IPS-18c (cell line): Measurements from ENCODE around the gene ADD1.
"Not testable (repeated sequence)": the region's sequence is repeated elsewhere in the genome, so short reads cannot be mapped to it uniquely, and the experiment has no call there.

Experiments
- H3K4me3 ChIP-seq: 2 replicates; pipeline ENCODE4 v1.7.0; 2013; ENCODE audit warnings: low read depth, mild to moderate bottlenecking, low read length, moderate library complexity; ENCODE audit not compliant: insufficient read depth
- H3K9me3 ChIP-seq: one replicate; pipeline ENCODE4 v1.6.1; 2013; ENCODE audit warnings: mild to moderate bottlenecking, low read length, moderate library complexity; ENCODE audit not compliant: control insufficient read depth, insufficient read depth

ADD1 gene

DNA sequence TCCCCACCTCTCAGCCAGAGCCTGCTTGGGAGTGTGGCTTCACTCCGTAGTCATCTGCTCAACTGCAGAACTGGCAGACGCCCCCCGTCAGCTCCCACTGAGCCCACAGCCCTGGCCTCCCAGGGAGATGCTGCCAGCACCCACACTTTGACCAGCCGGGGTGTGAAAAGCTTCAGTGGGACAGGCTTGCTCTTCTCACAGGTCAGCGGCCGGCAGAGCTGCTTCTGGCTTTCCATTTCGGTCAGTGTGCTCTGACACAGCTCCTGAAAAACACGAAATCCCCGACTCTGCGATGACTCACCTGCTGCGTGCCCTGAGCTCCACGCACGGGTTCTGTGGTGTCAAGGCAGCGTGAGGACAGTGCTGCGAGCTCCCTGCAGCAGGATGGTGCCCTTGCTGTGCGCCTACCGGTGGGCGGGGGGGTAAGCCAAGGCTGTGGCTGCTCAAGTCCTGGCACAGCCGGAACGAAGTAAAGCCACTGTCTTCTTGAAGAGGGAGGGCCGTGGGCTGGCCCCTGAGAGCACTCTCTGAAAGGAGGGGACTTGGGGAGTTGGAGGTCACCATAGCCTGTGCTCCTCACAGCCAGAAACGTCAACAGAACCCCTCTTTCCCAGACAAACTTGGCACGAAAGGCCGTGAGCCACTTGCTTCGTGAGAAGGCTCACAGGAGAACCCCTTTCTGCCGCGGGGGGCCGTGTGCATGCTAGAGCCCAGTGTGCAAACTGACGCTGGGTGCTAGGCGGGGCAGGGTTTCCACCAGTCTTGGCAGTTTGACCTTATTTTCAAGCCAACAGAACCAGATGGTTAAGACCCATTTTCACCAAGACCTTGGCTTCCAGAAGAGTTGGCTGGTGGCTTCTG, 96.0 kb downstream of the ADD1 start:
- H3K4me3 ChIP-seq = no peak overlapping the region

GRCh38 chr4:2940267-2941137, 96.9 kb downstream of the ADD1 start:
- no peak overlapping the region for H3K4me3 ChIP-seq

More for the DNA sequence above, 96.0 kb downstream of the ADD1 start:
- H3K9me3 ChIP-seq = no peaks in the 10 kb centered on the region

GRCh38 chr4:2941138-2942036, 97.7 kb downstream of the ADD1 start:
- no peak overlapping the region for H3K4me3 ChIP-seq
- H3K9me3 ChIP-seq = no peaks in the 10 kb centered on the region

More at GRCh38 chr4:2940267-2941137, 96.9 kb downstream of the ADD1 start:
- no peaks in the 10 kb centered on the region for H3K9me3 ChIP-seq

DNA sequence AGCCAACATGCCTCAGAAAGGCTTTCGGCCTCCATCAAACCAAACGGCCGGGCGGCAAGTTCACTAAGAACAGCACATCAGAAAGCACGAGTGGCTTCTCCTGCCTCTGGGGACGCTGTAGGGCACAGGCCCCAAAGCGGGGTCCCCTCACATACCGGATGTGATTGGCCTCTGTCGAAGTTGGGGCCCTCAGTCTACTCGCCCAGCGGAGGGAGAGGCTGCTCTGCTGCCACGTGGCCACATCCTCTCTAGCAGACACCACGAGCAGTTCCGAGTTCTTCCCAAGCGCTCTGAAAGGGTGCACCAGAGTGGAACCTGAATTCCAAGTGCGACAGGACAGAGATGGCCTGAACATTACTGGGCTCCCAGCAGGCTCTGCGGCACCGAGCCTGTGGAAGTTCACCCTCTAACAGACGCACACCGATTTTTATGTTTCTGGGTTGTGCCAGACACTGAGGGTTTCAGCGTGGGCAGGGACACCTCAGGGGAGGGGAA, 98.4 kb downstream of the ADD1 start:
- H3K9me3 ChIP-seq = no peaks in the 10 kb centered on the region

GRCh38 chr4:2942532-2943363, 99.1 kb downstream of the ADD1 start:
- Histone ChIP-seq H3K4me3 (no peak overlapping the region), H3K9me3 (no peaks in the 10 kb centered on the region)

More for the DNA sequence above, 98.4 kb downstream of the ADD1 start:
- no peak overlapping the region for H3K4me3 ChIP-seq

DNA sequence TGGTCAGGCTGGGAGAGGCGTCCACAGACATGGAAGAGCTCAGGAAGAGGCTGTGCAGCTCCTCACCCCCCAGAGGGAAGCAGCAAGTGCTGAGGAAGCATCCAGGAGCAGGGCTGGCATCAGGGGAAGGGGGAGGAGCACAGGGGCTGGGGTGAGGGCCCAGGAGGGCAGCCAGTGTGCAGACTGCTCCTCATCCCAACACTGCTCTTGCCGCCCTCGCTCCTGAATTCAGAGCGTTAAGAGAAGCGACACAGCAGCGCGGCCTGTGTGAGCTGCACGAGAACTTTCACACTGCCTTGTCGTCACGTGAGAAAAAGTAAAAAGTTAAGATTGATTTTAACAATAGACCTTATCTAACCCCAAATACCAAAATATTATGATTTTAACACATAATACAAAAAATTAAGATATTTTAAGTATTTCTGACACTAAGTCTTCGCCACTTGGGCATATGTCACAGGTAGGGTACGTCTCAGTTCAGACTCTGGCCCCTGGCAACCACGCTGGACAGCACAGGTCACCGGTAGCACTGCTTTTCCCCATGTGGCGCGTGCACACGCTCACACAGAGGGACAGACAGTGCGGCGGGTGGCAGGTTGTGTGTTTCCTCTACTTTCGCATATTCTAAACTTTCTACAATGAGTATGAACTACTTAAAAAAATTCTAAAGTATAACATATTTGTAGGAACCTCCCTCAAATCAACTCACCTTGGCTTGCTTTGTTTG, 99.9 kb downstream of the ADD1 start:
- no peaks in the 10 kb centered on the region for H3K9me3 ChIP-seq
- H3K4me3 ChIP-seq = no peak overlapping the region

DNA sequence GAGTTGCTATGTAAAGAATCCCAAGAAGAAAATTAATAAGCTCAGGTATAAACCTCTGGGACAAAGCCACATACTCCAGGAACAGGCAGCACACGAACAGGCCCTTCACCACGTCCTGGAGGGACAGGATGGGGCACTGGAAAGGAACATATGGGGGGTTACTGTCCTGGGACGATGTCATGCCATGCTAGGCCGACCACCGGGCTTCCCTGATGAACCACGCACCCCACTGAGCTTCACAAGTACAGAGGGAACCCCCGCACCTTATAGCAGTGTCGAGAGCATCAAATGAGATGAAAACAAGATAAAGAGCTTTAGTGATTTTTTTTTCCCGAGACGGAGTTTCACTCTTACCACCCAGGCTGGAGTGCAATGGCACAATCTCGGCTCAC, 100.4 kb downstream of the ADD1 start:
- Histone ChIP-seq H3K9me3 (no peaks in the 10 kb centered on the region), H3K4me3 (no peak overlapping the region)

- H3K9me3 ChIP-seq = no peaks in the 10 kb centered on the region
- H3K4me3 ChIP-seq = no peak overlapping the region
These were observed 101.2 kb downstream of the ADD1 start for GRCh38 chr4:2944586-2945526.

DNA sequence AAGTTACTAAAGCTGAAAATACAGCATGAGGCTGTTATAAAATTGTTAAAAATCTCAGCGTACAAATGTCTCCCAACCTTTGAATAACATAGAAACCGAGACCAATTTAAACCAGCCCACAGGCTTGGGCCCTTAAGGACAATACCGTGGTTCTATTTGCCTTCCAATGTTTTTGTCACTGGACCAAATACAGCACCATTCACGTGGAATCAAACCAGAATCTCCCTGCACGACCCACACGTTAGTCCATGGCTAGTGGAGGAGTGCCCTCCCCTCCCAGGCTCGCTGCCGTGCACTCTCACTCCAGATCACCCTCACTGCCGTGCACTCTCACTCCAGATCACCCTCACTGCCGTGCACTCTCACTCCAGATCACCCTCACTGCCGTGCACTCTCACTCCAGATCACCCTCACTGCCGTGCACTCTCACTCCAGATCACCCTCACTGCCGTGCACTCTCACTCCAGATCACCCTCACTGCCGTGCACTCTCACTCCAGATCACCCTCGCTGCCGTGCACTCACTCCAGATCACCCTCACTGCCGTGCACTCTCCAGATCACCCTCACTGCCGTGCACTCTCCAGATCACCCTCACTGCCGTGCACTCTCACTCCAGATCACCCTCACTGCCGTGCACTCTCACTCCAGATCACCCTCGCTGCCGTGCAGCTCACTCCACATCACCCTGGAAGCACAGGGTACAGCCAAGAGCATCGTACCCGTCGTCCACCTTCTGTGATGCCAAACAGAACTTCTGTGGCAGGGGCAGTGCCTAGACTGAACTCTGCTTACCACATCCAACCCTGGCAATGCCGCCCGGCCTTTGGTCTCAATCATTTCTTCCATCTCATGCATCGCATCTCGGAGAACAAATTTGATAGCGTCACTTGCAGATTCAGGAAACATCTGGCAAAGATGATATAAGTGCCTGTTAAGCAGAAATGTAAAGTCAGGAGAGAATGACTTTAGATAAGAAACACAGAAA, 102.3 kb downstream of the ADD1 start:
- H3K9me3 ChIP-seq, H3K4me3 ChIP-seq: not testable (repeated sequence)

GRCh38 chr4:2946812-2947600, 103.4 kb downstream of the ADD1 start:
- no peak overlapping the region for H3K4me3 ChIP-seq

DNA sequence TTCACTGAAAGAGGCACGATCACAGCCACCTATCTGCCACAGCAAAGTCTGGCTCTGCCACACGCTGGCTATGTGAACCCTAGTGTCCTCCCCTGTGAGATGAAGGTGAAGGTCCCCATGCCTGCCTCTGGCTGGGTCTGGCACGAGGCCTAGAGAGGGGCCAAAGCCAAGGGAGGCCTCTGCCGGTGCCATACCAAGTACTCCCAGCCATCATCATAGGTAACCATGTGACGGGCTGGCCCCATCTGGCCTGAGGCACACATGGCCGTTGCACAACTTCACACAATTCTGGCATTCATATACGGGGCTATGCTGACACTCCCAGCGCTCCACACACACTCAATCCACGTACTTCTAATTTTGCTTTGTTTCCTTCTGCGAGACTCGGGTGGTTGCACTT, 104.3 kb downstream of the ADD1 start:
- Histone ChIP-seq H3K4me3 (no peak overlapping the region), H3K9me3 (no peaks in the 10 kb centered on the region)

More at GRCh38 chr4:2946812-2947600, 103.4 kb downstream of the ADD1 start:
- H3K9me3 ChIP-seq = no peaks in the 10 kb centered on the region

- H3K4me3 ChIP-seq = no peak overlapping the region
- H3K9me3 ChIP-seq = no peaks in the 10 kb centered on the region
These were observed 105.5 kb downstream of the ADD1 start for GRCh38 chr4:2948895-2949781.
